SK-N-SH (cell line): ENCODE results near the gene MRPL12. TPM values are rescaled to one million over a fixed set of nuclear protein-coding genes. Genes with fewer than 3 reads are reported as not detected.

Experiments
- CTCF ChIA-PET: fragments of 300-600, 350-600 bp; formaldehyde crosslinking; extraction: SDS; loops from one replicate; lab custom pipeline; 2021; lab: Yijun Ruan, JAX
- POLR2A ChIA-PET: fragments of 350-600 bp; sonication (Branson Sonifier 250); formaldehyde crosslinking; extraction: SDS; loops from one replicate; lab custom pipeline; 2020; ENCODE audit warnings: antibody characterized with exemption, inconsistent platforms; lab: Yijun Ruan, JAX
- DNase-seq: peaks from one replicate; pipeline ENCODE4 v3.0.0; 2012
- H2AFZ ChIP-seq: fragments of 200-600 bp; sonication (generic); 2 replicates; pipeline ENCODE4 v1.8.1; 2016; ENCODE audit warnings: antibody characterized with exemption, mild to moderate bottlenecking, low read depth
- H3F3A ChIP-seq: fragments of 200-600 bp; sonication (generic); replicated peaks from 2 replicates; pipeline ENCODE3; 2016; ENCODE audit warnings: antibody characterized with exemption, mild to moderate bottlenecking; ENCODE audit not compliant: insufficient read depth
- H3K27ac ChIP-seq, 2 experiments: fragments of 200-500 bp in 1 of 2; fragments of 200-600 bp in 1 of 2; sonication (Bioruptor generic) in 1 of 2; sonication (generic), shearing (Covaris generic) in 1 of 2; 2 replicates each; pipeline versions ENCODE4 v1.5.1 to v1.6.1; 2014 to 2016; ENCODE audit warnings: low read depth in 2 of 2, inconsistent platforms in 1 of 2, low read length in 1 of 2, mild to moderate bottlenecking in 1 of 2, mixed read lengths in 1 of 2
- H3K27me3 ChIP-seq: fragments of 200-600 bp; sonication (generic), shearing (Covaris generic); 2 replicates; pipeline ENCODE4 v1.6.1; 2016; ENCODE audit warnings: mixed run types; ENCODE audit not compliant: insufficient read depth
- H3K36me3 ChIP-seq, 2 experiments: fragments of 200-500 bp in 1 of 2; fragments of 200-600 bp in 1 of 2; sonication (Bioruptor generic) in 1 of 2; sonication (generic) in 1 of 2; replicated peaks in 1 of 2; 2 replicates each; pipeline versions ENCODE3 to v1.5.1; 2014 to 2016; ENCODE audit warnings: low read length in 1 of 2, mild to moderate bottlenecking in 1 of 2; ENCODE audit not compliant: insufficient read depth in 2 of 2, control insufficient read depth in 1 of 2
- H3K4me1 ChIP-seq, 2 experiments: fragments of 200-500 bp in 1 of 2; fragments of 200-600 bp in 1 of 2; sonication (Bioruptor generic) in 1 of 2; sonication (generic), shearing (Covaris generic) in 1 of 2; 2 replicates each; pipeline versions ENCODE4 v1.5.1 to v1.6.1; 2014 to 2016; ENCODE audit warnings: low read depth in 1 of 2, low read length in 1 of 2, mixed run types in 1 of 2; ENCODE audit not compliant: insufficient read depth in 2 of 2, control insufficient read depth in 1 of 2
- H3K4me2 ChIP-seq: fragments of 200-600 bp; sonication (generic), shearing (Covaris generic); 2 replicates; pipeline ENCODE4 v1.6.1; 2017; ENCODE audit warnings: mixed run types
- H3K4me3 ChIP-seq, 2 experiments: fragments of 200-500 bp in 1 of 2; fragments of 200-600 bp in 1 of 2; sonication (Bioruptor generic) in 1 of 2; sonication (generic), shearing (Covaris generic) in 1 of 2; 2 replicates each; pipeline versions ENCODE4 v1.5.1 to v1.8.1; 2014 to 2016; ENCODE audit warnings: low read depth in 2 of 2, inconsistent platforms in 1 of 2, low read length in 1 of 2, mild to moderate bottlenecking in 1 of 2, mixed read lengths in 1 of 2, moderate library complexity in 1 of 2
- H3K79me2 ChIP-seq: fragments of 200-600 bp; sonication (generic); 2 replicates; pipeline ENCODE4 v1.8.1; 2017; ENCODE audit warnings: mild to moderate bottlenecking; ENCODE audit not compliant: insufficient read depth
- H3K9ac ChIP-seq: fragments of 200-600 bp; sonication (generic); 2 replicates; pipeline ENCODE4 v1.6.1; 2017; ENCODE audit warnings: mixed run types
- H3K9me2 ChIP-seq: fragments of 200-600 bp; sonication (generic); 2 replicates; pipeline ENCODE4 v1.6.1; 2017; ENCODE audit warnings: mixed run types
- H3K9me3 ChIP-seq: fragments of 200-600 bp; sonication (generic); 2 replicates; pipeline ENCODE4 v1.6.1; 2017; ENCODE audit warnings: mixed run types, mild to moderate bottlenecking, moderate library complexity
- H4K20me1 ChIP-seq: fragments of 200-600 bp; sonication (generic); 2 replicates; pipeline ENCODE4 v1.6.1; 2017; ENCODE audit warnings: mild to moderate bottlenecking, mixed run types; ENCODE audit not compliant: insufficient read depth
- ELF1 ChIP-seq: IDR thresholded peaks from 2 replicates; pipeline ENCODE4 v1.4.0; 2012
- EP300 ChIP-seq, 2 experiments: IDR thresholded peaks; 2 replicates each; pipeline versions ENCODE4 v1.4.0 to v1.6.1; 2012; ENCODE audit warnings: borderline replicate concordance in 1 of 2, low read depth in 1 of 2, low read length in 1 of 2
- FOSL2 ChIP-seq: IDR thresholded peaks from 2 replicates; pipeline ENCODE4 v1.4.0; 2012; ENCODE audit warnings: low read depth, mild to moderate bottlenecking, moderate library complexity, borderline replicate concordance
- GABPA ChIP-seq: IDR thresholded peaks from 2 replicates; pipeline ENCODE4 v1.4.0; 2012; ENCODE audit warnings: low read depth, mild to moderate bottlenecking
- JUND ChIP-seq: IDR thresholded peaks from 2 replicates; pipeline ENCODE4 v1.4.0; 2012
- MEF2A ChIP-seq: IDR thresholded peaks from 2 replicates; pipeline ENCODE4 v1.4.0; 2012; ENCODE audit warnings: low read depth, borderline replicate concordance
- MXI1 ChIP-seq: IDR thresholded peaks from 2 replicates; pipeline ENCODE4 v1.6.1; 2012; ENCODE audit warnings: mild to moderate bottlenecking, low read depth, low read length, improper control_type of control experiment
- NRF1 ChIP-seq: IDR thresholded peaks from 2 replicates; pipeline ENCODE4 v1.6.1; 2012; ENCODE audit warnings: low read depth, mild to moderate bottlenecking, low read length
- PBX3 ChIP-seq: IDR thresholded peaks from 2 replicates; pipeline ENCODE4; 2012
- POLR2AphosphoS5 ChIP-seq: IDR thresholded peaks from 2 replicates; pipeline ENCODE4 v1.6.1; 2012; ENCODE audit warnings: low read depth, low read length
- RAD21 ChIP-seq: IDR thresholded peaks from 2 replicates; pipeline ENCODE4 v1.6.1; 2012; ENCODE audit warnings: mild to moderate bottlenecking, low read length
- RCOR1 ChIP-seq: fragments of 150-350 bp; IDR thresholded peaks from 2 replicates; pipeline ENCODE4 v1.6.1; 2017; ENCODE audit warnings: antibody characterized with exemption, low read length
- RXRA ChIP-seq: IDR thresholded peaks from 2 replicates; pipeline ENCODE4 v1.4.0; 2012; ENCODE audit warnings: low read depth, mild to moderate bottlenecking, borderline replicate concordance
- SIN3A ChIP-seq: IDR thresholded peaks from 2 replicates; pipeline ENCODE4 v1.6.1; 2012; ENCODE audit warnings: low read depth, mild to moderate bottlenecking, low read length, moderate library complexity, borderline replicate concordance
- SMC3 ChIP-seq: IDR thresholded peaks from 2 replicates; pipeline ENCODE4 v1.6.1; 2012; ENCODE audit warnings: low read depth, low read length, improper control_type of control experiment
- USF1 ChIP-seq: IDR thresholded peaks from 2 replicates; pipeline ENCODE4 v1.4.0; 2012; ENCODE audit warnings: low read depth, borderline replicate concordance
- WGBS: methylation state at CpG from one replicate; pipeline ENCODE4 v1.1.6; 2017; ENCODE audit warnings: low lambda C conversion rate; 5-methylcytosine and 5-hydroxymethylcytosine counted together
- polyA plus RNA-seq, 3 experiments: library from polyadenylated mRNA; depleted of rRNA; stranded (reverse); fragments of >200 nt; gene quantifications; 2 replicates each; pipeline ENCODE4 v1.2.3, GENCODE V29; 2012
- TF ChIP-seq, protein P1 (sequence below): fragments of 150-350 bp; IDR thresholded peaks from 2 replicates; pipeline ENCODE4 v1.6.1; 2017; ENCODE audit warnings: antibody characterized with exemption, low read length, low read depth, borderline replicate concordance
- TF ChIP-seq, protein P2 (sequence below): fragments of 150-350 bp; IDR thresholded peaks from 2 replicates; pipeline ENCODE4 v1.6.1; 2016; ENCODE audit warnings: mild to moderate bottlenecking, low read depth, low read length
- TF ChIP-seq, protein P3 (sequence below): IDR thresholded peaks from 2 replicates; pipeline ENCODE4 v1.4.0; 2012; ENCODE audit warnings: low read depth
- TF ChIP-seq, protein P4 (sequence below): fragments of 200-600 bp; sonication (generic); IDR thresholded peaks from 2 replicates; pipeline ENCODE4 v1.6.1; 2017; ENCODE audit warnings: antibody characterized with exemption, mild to moderate bottlenecking, moderate library complexity

The MRPL12 gene
- polyA plus RNA-seq, 1 of the 3 experiments (the other 2 are of a cell fraction) = 322 TPM

DNA sequence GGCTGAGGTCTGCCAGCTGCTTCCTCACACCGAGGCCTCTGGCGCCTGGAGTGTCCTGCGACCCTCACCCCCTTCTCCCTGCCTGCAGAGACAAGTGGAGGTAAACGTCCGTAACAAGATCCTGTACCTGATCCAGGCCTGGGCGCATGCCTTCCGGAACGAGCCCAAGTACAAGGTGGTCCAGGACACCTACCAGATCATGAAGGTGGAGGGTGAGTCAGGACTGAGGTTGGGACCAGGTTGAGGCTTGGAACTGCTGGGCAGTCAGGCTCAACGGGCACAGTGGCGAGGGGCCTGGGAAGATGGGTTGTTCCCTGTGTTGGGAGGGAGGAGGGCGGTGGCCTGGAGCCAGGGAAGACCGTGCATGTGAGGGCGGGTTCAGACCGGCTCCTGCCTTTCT is 14.6 kb upstream of the MRPL12 start:
- peaks cover 18% of the 10 kb centered on the region for H3F3A ChIP-seq
- H2AFZ ChIP-seq = no peak overlapping the region
- H3K27ac ChIP-seq = no peak overlapping the region
- no peak overlapping the region for H3K9ac ChIP-seq
- H3K4me1 ChIP-seq = peaks cover 9 to 14% of the 10 kb centered on the region in 2 experiments; a peak in 2 of 4 replicates
- no peaks in the 10 kb centered on the region for H3K27me3 ChIP-seq
- H3K36me3 ChIP-seq = peaks cover 56 to 82% of the 10 kb centered on the region in 2 experiments
- H3K4me2 ChIP-seq = no peak overlapping the region
- peaks cover 96% of the 10 kb centered on the region for H3K79me2 ChIP-seq
- H3K9me3 ChIP-seq = no peaks in the 10 kb centered on the region
- ChIA-PET CTCF (no interaction called here), POLR2A (no interaction called here)
- 94% methylated on average over 11 of the region's 14 CpGs for WGBS
- H3K9me2 ChIP-seq = no peaks in the 10 kb centered on the region
- peaks cover 82% of the 10 kb centered on the region for H4K20me1 ChIP-seq
- DNase-seq = no peak
- no peak for TF ChIP-seq NRF1
- TF ChIP-seq USF1 = no peak
- TF ChIP-seq SIN3A = no peak
- TF ChIP-seq FOSL2 = no peak
- TF ChIP-seq, protein P1, sequence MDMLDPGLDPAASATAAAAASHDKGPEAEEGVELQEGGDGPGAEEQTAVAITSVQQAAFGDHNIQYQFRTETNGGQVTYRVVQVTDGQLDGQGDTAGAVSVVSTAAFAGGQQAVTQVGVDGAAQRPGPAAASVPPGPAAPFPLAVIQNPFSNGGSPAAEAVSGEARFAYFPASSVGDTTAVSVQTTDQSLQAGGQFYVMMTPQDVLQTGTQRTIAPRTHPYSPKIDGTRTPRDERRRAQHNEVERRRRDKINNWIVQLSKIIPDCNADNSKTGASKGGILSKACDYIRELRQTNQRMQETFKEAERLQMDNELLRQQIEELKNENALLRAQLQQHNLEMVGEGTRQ = no peak
- TF ChIP-seq, protein P2, sequence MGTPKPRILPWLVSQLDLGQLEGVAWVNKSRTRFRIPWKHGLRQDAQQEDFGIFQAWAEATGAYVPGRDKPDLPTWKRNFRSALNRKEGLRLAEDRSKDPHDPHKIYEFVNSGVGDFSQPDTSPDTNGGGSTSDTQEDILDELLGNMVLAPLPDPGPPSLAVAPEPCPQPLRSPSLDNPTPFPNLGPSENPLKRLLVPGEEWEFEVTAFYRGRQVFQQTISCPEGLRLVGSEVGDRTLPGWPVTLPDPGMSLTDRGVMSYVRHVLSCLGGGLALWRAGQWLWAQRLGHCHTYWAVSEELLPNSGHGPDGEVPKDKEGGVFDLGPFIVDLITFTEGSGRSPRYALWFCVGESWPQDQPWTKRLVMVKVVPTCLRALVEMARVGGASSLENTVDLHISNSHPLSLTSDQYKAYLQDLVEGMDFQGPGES = no peak
- TF ChIP-seq PBX3 = no peak
- no peak for TF ChIP-seq SMC3
- TF ChIP-seq MXI1 = no peak
- no peak for TF ChIP-seq EP300 (IDR thresholded peaks at IDR 0.05; ENCODE audit: borderline replicate concordance in 1 of 2, low read depth in 1 of 2, low read length in 1 of 2)
- TF ChIP-seq, protein P3, sequence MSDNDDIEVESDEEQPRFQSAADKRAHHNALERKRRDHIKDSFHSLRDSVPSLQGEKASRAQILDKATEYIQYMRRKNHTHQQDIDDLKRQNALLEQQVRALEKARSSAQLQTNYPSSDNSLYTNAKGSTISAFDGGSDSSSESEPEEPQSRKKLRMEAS = no peak
- no peak for TF ChIP-seq GABPA
- TF ChIP-seq POLR2AphosphoS5 = no peak
- no peak for TF ChIP-seq RCOR1
- no peak for TF ChIP-seq ELF1
- TF ChIP-seq RAD21 = no peak
- no peak for TF ChIP-seq JUND
- TF ChIP-seq, protein P4, sequence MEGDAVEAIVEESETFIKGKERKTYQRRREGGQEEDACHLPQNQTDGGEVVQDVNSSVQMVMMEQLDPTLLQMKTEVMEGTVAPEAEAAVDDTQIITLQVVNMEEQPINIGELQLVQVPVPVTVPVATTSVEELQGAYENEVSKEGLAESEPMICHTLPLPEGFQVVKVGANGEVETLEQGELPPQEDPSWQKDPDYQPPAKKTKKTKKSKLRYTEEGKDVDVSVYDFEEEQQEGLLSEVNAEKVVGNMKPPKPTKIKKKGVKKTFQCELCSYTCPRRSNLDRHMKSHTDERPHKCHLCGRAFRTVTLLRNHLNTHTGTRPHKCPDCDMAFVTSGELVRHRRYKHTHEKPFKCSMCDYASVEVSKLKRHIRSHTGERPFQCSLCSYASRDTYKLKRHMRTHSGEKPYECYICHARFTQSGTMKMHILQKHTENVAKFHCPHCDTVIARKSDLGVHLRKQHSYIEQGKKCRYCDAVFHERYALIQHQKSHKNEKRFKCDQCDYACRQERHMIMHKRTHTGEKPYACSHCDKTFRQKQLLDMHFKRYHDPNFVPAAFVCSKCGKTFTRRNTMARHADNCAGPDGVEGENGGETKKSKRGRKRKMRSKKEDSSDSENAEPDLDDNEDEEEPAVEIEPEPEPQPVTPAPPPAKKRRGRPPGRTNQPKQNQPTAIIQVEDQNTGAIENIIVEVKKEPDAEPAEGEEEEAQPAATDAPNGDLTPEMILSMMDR = no peak
- TF ChIP-seq MEF2A = no peak
- TF ChIP-seq RXRA = no peak
- H3K4me3 ChIP-seq = no peak overlapping the region
